Measurements from ENCODE around the gene BAIAP2.

- no peak for TF ChIP-seq POLR2AphosphoS5 (IDR thresholded peaks at IDR 0.05)
- no peak for TF ChIP-seq CTCF (IDR thresholded peaks at IDR 0.05)
- no peak for TF ChIP-seq EP300 (IDR thresholded peaks at IDR 0.05)
Measured at GRCh38 chr17:81021531-81022343, 13.2 kb upstream of the BAIAP2 start.
